GM12801 (cell line): Measurements from ENCODE around the gene MAPKBP1.

ENCODE experiments used
- TF ChIP-seq, protein P1 (sequence below): IDR thresholded peaks from one replicate; pipeline ENCODE4 v1.5.1; 2011; ENCODE audit warnings: control low read depth; ENCODE audit not compliant: insufficient read length; ENCODE audit errors: extremely low read depth

MAPKBP1 gene, protein sequence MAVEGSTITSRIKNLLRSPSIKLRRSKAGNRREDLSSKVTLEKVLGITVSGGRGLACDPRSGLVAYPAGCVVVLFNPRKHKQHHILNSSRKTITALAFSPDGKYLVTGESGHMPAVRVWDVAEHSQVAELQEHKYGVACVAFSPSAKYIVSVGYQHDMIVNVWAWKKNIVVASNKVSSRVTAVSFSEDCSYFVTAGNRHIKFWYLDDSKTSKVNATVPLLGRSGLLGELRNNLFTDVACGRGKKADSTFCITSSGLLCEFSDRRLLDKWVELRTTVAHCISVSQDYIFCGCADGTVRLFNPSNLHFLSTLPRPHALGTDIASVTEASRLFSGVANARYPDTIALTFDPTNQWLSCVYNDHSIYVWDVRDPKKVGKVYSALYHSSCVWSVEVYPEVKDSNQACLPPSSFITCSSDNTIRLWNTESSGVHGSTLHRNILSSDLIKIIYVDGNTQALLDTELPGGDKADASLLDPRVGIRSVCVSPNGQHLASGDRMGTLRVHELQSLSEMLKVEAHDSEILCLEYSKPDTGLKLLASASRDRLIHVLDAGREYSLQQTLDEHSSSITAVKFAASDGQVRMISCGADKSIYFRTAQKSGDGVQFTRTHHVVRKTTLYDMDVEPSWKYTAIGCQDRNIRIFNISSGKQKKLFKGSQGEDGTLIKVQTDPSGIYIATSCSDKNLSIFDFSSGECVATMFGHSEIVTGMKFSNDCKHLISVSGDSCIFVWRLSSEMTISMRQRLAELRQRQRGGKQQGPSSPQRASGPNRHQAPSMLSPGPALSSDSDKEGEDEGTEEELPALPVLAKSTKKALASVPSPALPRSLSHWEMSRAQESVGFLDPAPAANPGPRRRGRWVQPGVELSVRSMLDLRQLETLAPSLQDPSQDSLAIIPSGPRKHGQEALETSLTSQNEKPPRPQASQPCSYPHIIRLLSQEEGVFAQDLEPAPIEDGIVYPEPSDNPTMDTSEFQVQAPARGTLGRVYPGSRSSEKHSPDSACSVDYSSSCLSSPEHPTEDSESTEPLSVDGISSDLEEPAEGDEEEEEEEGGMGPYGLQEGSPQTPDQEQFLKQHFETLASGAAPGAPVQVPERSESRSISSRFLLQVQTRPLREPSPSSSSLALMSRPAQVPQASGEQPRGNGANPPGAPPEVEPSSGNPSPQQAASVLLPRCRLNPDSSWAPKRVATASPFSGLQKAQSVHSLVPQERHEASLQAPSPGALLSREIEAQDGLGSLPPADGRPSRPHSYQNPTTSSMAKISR (N-terminal part only)

DNA sequence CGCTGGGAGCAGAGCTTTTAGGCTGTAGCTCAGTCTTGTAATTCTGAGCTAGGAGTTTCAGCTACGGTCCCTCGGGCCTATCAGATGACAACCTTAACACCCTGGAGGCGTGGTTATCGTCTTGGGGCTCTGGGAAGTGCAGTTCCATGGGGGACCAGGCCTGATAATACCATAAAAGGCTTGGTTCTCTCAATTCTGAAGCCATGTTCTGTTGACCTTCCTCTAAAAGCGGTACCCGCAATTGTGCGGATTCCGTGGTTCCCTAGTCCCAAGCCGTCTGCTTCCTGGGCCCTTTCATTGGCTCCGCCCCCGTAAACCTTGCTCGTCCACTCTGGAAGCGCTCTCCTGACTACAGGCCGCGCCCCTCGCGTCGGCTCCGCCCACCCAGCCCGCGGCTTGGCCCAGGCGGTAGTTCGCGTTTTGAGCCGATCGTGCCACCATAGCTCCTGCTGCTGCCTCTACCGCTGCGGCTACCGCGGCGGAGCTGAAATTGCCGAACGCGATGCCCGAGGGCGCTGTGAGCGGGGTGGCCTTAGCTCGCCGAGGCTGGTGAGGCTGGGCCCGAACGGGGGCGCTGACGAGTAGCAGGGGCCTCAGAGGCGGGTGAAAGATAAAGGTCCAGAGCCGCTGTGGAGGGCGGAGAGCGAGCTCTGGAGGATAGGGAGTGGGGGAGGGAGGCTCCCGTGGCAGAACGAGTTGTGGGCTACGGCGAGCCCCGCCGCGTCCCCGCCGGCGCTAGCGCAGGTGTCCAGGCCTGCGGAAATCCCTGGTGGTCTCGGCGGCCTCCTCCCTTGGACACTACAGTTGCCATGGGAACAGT is at the start of gene MAPKBP1:
Gene MAPKBP1, plus strand, starts transcription at position 423 of the 820 bp plus-strand sequence. CDS start 792 bp downstream, outside the sequence.
- TF ChIP-seq, protein P1, sequence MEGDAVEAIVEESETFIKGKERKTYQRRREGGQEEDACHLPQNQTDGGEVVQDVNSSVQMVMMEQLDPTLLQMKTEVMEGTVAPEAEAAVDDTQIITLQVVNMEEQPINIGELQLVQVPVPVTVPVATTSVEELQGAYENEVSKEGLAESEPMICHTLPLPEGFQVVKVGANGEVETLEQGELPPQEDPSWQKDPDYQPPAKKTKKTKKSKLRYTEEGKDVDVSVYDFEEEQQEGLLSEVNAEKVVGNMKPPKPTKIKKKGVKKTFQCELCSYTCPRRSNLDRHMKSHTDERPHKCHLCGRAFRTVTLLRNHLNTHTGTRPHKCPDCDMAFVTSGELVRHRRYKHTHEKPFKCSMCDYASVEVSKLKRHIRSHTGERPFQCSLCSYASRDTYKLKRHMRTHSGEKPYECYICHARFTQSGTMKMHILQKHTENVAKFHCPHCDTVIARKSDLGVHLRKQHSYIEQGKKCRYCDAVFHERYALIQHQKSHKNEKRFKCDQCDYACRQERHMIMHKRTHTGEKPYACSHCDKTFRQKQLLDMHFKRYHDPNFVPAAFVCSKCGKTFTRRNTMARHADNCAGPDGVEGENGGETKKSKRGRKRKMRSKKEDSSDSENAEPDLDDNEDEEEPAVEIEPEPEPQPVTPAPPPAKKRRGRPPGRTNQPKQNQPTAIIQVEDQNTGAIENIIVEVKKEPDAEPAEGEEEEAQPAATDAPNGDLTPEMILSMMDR, result no peak

DNA sequence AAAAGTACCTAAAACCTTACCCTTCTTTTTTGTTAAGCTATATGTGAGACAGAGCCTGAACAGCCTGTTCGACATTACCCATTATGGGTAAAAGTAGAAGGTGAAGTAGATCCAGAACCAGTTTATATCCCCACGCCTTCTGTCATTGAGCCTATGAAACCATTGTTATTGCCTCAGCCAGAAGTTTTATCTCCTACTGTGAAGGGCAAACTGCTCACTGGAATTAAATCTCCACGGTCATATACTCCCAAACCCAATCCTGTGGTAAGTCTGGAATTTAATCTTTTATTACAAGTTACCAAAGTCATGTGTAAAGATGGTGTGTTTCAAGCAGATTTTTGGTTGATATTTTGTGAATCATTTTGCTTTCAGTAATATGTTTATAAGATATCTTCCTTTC is 47.1 kb upstream of the MAPKBP1 start:
- TF ChIP-seq, protein P1, result no peak

DNA sequence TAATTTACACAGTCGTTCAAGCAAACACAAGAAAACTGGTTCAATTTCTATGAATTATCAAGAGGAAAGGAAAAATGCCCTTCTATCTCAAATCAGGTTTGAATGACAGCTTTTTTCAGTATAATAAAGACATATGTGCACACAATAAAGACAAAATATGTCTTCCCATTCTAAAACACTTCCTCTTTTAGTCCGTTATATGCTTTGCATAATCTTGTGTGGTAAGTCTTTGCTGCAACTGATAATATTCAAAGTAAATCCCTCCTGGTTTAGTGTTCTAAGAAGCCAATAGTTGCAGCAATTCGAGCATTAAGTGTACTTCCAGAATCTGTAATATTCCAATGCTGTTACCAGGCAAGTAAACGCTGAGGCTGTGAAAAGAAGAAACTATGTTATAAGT is 43.7 kb upstream of the MAPKBP1 start:
- TF ChIP-seq, protein P1, result no peak

DNA sequence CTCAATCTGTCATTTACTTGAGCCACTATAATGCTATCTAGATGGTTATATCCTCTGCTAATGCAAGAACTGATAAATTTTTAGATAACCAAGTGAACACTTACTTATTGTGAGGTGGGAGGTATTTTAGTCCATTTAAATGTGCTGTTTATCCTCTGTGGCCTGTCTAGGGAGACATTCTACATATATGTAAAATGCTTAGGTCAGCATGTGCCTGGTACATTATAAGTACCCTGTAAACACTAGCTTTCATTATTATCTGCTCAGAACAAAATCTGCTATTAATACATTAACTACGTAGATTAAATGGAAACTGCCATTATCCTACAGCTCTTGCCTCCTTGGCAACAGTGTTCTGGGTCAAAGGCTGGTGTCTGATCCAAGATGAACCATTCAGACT is 41.8 kb upstream of the MAPKBP1 start:
- TF ChIP-seq, protein P1, result no peak

DNA sequence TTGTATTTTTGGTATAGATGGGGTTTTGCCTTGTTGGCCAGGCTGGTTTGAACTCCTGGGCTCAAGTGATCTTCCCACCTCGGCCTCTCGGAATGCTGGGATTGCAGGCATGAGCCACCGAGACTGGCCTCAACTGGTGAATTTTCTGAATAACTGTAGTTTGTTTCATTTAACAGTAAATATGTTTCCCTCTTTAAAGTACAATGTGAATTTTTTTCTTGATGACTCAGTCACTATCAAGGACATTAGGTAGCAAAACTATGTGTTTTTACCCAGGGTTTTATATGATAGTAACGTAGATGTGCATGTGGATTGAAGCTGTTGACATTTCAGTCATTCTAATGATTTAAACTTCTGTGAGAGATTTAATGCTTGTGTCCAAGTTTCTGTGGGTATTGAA is 40.2 kb upstream of the MAPKBP1 start:
- TF ChIP-seq, protein P1, result no peak

DNA sequence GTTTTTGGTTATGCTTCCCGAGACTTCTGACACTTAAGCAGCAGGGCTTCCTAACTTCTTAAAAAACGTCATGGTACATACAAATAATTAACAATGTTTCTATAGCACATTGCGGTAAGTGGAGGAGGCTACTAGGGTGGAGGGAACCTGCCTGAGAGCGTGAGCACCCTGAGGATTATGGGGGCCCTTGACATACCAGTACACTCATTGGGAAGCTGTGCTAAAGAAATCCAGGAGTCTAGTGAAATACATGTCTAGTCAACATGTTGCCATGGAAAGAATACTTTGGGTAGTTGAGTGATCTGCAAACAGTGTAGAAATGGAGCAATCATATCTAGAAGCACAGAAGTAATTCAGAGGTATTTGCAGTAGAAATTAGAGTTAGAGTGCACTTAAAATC is 39.2 kb upstream of the MAPKBP1 start:
- TF ChIP-seq, protein P1, result no peak
